GM23248 (cell line): Measurements from ENCODE around the gene CAPZA3. TPM values are rescaled to one million over a fixed set of nuclear protein-coding genes. Genes with fewer than 3 reads are reported as not detected.

Source experiments
- DNase-seq: peaks from one replicate; pipeline ENCODE4 v3.0.0-alpha.2; 2015
- H2AFZ ChIP-seq: fragments of 200-600 bp; sonication (generic); 2 replicates; pipeline ENCODE4 v1.6.1; 2016; ENCODE audit warnings: antibody characterized with exemption
- H3F3A ChIP-seq: fragments of 200-600 bp; sonication (generic); 2 replicates; pipeline ENCODE4 v1.6.1; 2016; ENCODE audit warnings: mild to moderate bottlenecking, antibody characterized with exemption, mixed run types; ENCODE audit not compliant: insufficient read depth
- H3K27ac ChIP-seq: fragments of 200-600 bp; sonication (generic); 2 replicates; pipeline ENCODE4 v1.5.1; 2016; ENCODE audit warnings: mild to moderate bottlenecking
- H3K27me3 ChIP-seq: fragments of 200-600 bp; sonication (generic); replicated peaks from 2 replicates; pipeline ENCODE4 v1.6.1; 2016; ENCODE audit warnings: mild to moderate bottlenecking; ENCODE audit not compliant: insufficient read depth
- H3K36me3 ChIP-seq: fragments of 200-600 bp; sonication (generic); 2 replicates; pipeline ENCODE4 v1.6.1; 2016; ENCODE audit warnings: low read depth, mild to moderate bottlenecking
- H3K4me1 ChIP-seq: fragments of 200-600 bp; sonication (generic); 2 replicates; pipeline ENCODE4 v1.6.1; 2016; ENCODE audit warnings: mild to moderate bottlenecking; ENCODE audit not compliant: insufficient read depth
- H3K4me2 ChIP-seq: fragments of 200-600 bp; sonication (generic); one replicate; pipeline ENCODE4 v1.6.1; 2016; ENCODE audit warnings: mild to moderate bottlenecking; ENCODE audit not compliant: unreplicated experiment
- H3K4me3 ChIP-seq: fragments of 200-600 bp; sonication (generic); 2 replicates; pipeline ENCODE4 v1.5.1; 2016; ENCODE audit warnings: mild to moderate bottlenecking
- H3K79me2 ChIP-seq: fragments of 200-600 bp; sonication (generic); 2 replicates; pipeline ENCODE4 v1.6.1; 2016; ENCODE audit warnings: mild to moderate bottlenecking; ENCODE audit not compliant: insufficient read depth
- H3K9ac ChIP-seq: fragments of 200-600 bp; sonication (generic); 2 replicates; pipeline ENCODE4 v1.6.1; 2016; ENCODE audit warnings: mild to moderate bottlenecking
- H3K9me2 ChIP-seq: fragments of 200-600 bp; sonication (generic); 2 replicates; pipeline ENCODE4 v1.6.1; 2016; ENCODE audit warnings: mixed run types, mild to moderate bottlenecking, moderate library complexity; ENCODE audit not compliant: insufficient read depth
- H3K9me3 ChIP-seq: fragments of 200-600 bp; sonication (generic); one replicate; pipeline ENCODE4 v1.6.1; 2017; ENCODE audit warnings: low read depth
- H4K20me1 ChIP-seq: fragments of 200-600 bp; sonication (generic); 2 replicates; pipeline ENCODE4 v1.6.0; 2016; ENCODE audit not compliant: insufficient read depth
- EZH2 ChIP-seq: fragments of 200-600 bp; sonication (generic); IDR thresholded peaks from 2 replicates; pipeline ENCODE4 v1.6.1; 2018; ENCODE audit warnings: antibody characterized with exemption, mild to moderate bottlenecking; ENCODE audit not compliant: insufficient read depth, poor library complexity, severe bottlenecking
- EZH2phosphoT487 ChIP-seq: fragments of 200-600 bp; sonication (generic); IDR thresholded peaks from 2 replicates; pipeline ENCODE4 v1.6.1; 2018; ENCODE audit warnings: antibody characterized with exemption, moderate library complexity, mild to moderate bottlenecking, low read depth; ENCODE audit not compliant: insufficient read depth
- WGBS, 2 experiments: methylation state at CpG; one replicate each; pipeline ENCODE4 v1.1.6; 2015 to 2017; ENCODE audit warnings: low lambda C conversion rate in 2 of 2, low coverage in 1 of 2; ENCODE audit errors: missing lambda C conversion rate in 2 of 2; 5-methylcytosine and 5-hydroxymethylcytosine counted together
- in situ Hi-C: fragments of 300-500 bp; cut with MboI; formaldehyde crosslinking; loops from 2 replicates; pipeline ENCODE4 v1.15.0; 2020
- polyA plus RNA-seq: library from polyadenylated mRNA; unstranded; fragments of >200 nt; fragmentation: Nextera tagmentation; extraction: Ambion mirVana; gene quantifications from 2 replicates; pipeline ENCODE4 v1.2.1, GENCODE V29; 2016
- total RNA-seq: library from RNA; depleted of rRNA; stranded (reverse); fragments of >200 nt; shearing (Covaris generic); gene quantifications from 2 replicates; pipeline ENCODE4 v1.2.3, GENCODE V29; 2014

The CAPZA3 gene
- total and polyA plus RNA-seq, 2 experiments from 2014 or later, result not detected

DNA sequence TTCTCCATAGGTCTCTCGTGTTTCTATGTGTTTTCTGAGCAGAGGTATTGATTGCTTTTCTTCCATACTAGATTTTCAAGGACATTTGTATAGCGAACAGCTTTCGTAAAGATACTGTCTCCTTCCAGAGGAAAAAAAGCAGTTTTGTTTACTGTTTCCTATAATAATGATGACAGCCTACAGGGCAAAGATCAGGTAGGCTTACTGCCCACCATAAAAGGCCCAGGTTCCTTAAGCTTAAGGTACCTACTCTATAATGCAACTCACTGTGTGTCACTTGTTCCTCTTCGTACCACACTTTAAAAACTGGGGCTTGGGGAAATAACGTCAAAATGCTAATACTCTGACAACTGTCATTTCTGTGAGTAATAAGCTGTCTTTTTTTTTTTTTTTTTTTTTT is 6.8 kb upstream of the CAPZA3 start:
- WGBS, 2 experiments, result 76 to 77% methylated on average over 5 of the region's 5 CpGs
- peaks cover 11% of the 10 kb centered on the region for H3K9me3 ChIP-seq
- no peak for DNase-seq

DNA sequence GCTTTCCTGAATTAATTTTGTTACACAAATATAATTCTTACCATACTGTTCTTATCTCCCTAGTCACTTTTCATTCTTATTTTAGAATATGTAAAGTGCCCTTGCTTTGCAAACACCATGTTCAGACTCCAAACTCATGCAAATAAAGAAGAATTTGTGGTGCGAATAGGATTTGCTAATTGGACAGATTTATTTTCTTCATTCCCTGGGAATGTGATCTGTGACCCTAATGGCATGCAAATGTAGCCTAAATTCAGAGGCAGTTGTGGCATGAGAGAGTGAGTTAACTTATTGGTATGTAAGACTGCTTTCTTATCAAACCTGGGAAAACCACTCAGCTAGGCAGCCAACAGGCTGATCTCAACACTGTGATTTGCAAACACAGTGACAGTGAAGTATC is 10.0 kb downstream of the CAPZA3 start:
- Histone ChIP-seq H4K20me1 (no peaks in the 10 kb centered on the region), H3K79me2 (no peaks in the 10 kb centered on the region), H3F3A (peaks cover 30% of the 10 kb centered on the region), H3K9me2 (no peaks in the 10 kb centered on the region), H3K4me3 (peak overlapping the region; percentile 8; the same call in 1 of the 2 replicates), H2AFZ (no peak overlapping the region), H3K4me1 (peaks cover 46% of the 10 kb centered on the region), H3K9me3 (no peaks in the 10 kb centered on the region), H3K27me3 (no peaks in the 10 kb centered on the region), H3K36me3 (no peaks in the 10 kb centered on the region), H3K27ac (peak overlapping the region; percentile 59), H3K4me2 (peak overlapping the region; percentile 70), H3K9ac (no peak overlapping the region)
- DNase-seq, result peak; percentile 77
- TF ChIP-seq EZH2, result no peak
- no peak for TF ChIP-seq EZH2phosphoT487
- 0 to 4% methylated on average over 1 of the region's 1 CpG for WGBS, 2 experiments
- in situ Hi-C loops, result no loop called here

More for the DNA sequence above, 6.8 kb upstream of the CAPZA3 start:
- in situ Hi-C loops, result no loop called here
- TF ChIP-seq EZH2, result no peak
- TF ChIP-seq EZH2phosphoT487, result no peak
- no peaks in the 10 kb centered on the region for H3F3A ChIP-seq
- no peaks in the 10 kb centered on the region for H4K20me1 ChIP-seq
- no peaks in the 10 kb centered on the region for H3K79me2 ChIP-seq
- no peak overlapping the region for H3K27ac ChIP-seq
- H3K9me2 ChIP-seq, result no peaks in the 10 kb centered on the region
- H2AFZ ChIP-seq, result no peak overlapping the region
- H3K9ac ChIP-seq, result no peak overlapping the region
- 0 out of 2 replicates have a peak, but pooled peaks cover 4% of the 10 kb centered on the region for H3K36me3 ChIP-seq
- H3K4me3 ChIP-seq, result no peak overlapping the region
- no peaks in the 10 kb centered on the region for H3K27me3 ChIP-seq
- no peaks in the 10 kb centered on the region for H3K4me1 ChIP-seq
- no peak overlapping the region for H3K4me2 ChIP-seq

DNA sequence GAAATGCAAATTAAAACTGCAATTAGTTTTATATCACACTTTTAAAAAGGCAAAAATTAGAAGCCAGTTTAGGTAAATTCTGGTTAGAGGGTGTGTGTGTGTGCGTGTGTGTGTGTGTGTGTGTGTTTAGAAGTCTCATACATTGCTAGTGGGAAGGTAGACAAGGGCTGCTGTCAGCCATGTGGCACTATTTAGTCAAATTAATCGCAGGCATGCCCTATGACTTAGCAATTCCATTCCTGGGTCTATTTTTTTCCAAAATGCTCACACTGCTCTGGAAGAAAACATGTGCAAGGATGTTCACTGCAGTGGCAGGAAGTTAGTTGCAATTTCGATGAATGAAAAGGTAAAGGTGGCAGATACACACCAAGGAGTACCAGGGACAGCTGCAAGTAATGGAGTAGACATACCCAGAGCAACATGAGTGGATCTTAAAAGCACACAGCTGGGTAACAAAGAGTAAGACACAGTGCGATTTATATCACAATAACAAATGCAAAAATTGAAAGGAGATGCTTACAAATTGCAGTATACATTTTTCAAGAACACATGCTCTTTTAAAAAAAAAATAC is 11.6 kb downstream of the CAPZA3 start:
- H3K4me1 ChIP-seq, result peaks cover 53% of the 10 kb centered on the region
- H3K36me3 ChIP-seq, result no peaks in the 10 kb centered on the region
- TF ChIP-seq EZH2phosphoT487 (no peak), EZH2 (no peak)
- peak overlapping the region; percentile 19 for H3K4me2 ChIP-seq
- no peaks in the 10 kb centered on the region for H3K9me3 ChIP-seq
- H3K27me3 ChIP-seq, result no peaks in the 10 kb centered on the region
- no peak overlapping the region for H3K9ac ChIP-seq
- DNase-seq, result peak; percentile 40
- H3K79me2 ChIP-seq, result no peaks in the 10 kb centered on the region
- H3F3A ChIP-seq, result peaks cover 30% of the 10 kb centered on the region
- H3K9me2 ChIP-seq, result no peaks in the 10 kb centered on the region
- no peak overlapping the region for H2AFZ ChIP-seq
- H3K27ac ChIP-seq, result peak overlapping the region; percentile 59
- 17 to 21% methylated on average over 4 of the region's 4 CpGs for WGBS, 2 experiments
- H4K20me1 ChIP-seq, result no peaks in the 10 kb centered on the region
- no peak overlapping the region for H3K4me3 ChIP-seq
- in situ Hi-C loops, result no loop called here

DNA sequence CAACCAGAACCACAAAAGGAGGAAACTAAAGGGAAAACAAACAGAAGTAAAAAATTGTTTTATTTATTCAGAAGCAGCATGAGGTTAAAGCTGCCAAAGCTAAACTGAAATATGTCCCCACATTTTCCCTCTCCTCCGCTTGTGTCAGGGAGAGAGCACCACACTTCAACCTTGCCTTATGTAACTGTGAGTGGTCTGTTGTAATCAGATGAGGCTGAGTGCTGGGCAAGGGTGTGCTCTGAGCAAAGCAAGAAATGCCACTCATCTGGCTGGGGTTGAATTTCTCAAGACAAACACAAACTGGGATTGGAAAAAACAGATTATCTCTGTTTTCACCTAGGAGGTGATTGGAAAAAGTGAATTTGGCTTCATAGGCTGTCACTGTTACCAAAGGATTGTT is 12.2 kb downstream of the CAPZA3 start:
- TF ChIP-seq EZH2 (no peak), EZH2phosphoT487 (no peak)
- Histone ChIP-seq H3K27ac (no peak overlapping the region), H3K4me3 (no peak overlapping the region), H3K4me2 (peak overlapping the region; percentile 19), H3K9me2 (no peaks in the 10 kb centered on the region), H4K20me1 (no peaks in the 10 kb centered on the region), H3K79me2 (no peaks in the 10 kb centered on the region), H3K9ac (no peak overlapping the region), H3K9me3 (no peaks in the 10 kb centered on the region), H2AFZ (no peak overlapping the region), H3F3A (peaks cover 30% of the 10 kb centered on the region), H3K4me1 (peaks cover 53% of the 10 kb centered on the region), H3K27me3 (no peaks in the 10 kb centered on the region), H3K36me3 (no peaks in the 10 kb centered on the region)
- in situ Hi-C loops, result no loop called here
- peak; percentile 20 for DNase-seq
- WGBS, 2 experiments, result 93 to 94% methylated on average over 1 of the region's 1 CpG
